Measurements from ENCODE around the gene MCM6. TPM values are rescaled to one million over a fixed set of nuclear protein-coding genes. Genes with fewer than 3 reads are reported as not detected.
"Not testable (repeated sequence)": the region's sequence is repeated elsewhere in the genome, so short reads cannot be mapped to it uniquely, and the experiment has no call there.

MCM6 gene
- total RNA-seq, 1 donor from 2014 or later, result 190 TPM

- H3K27ac Mint-ChIP-seq, result no peak overlapping the region
- H3K9me3 Mint-ChIP-seq, result no peaks in the 10 kb centered on the region
- H3K27me3 Mint-ChIP-seq (ENCODE audit: low read depth), result no peaks in the 10 kb centered on the region
- H3K4me1 Mint-ChIP-seq (ENCODE audit: low read depth), result peaks cover 7% of the 10 kb centered on the region
- H3K36me3 Mint-ChIP-seq (ENCODE audit: low read depth), result peaks cover 29% of the 10 kb centered on the region
- H3K4me3 Mint-ChIP-seq (ENCODE audit: low read depth), result no peak overlapping the region
- DNase-seq (ENCODE audit: low spot score), result no peak
- intact Hi-C loops (cut with micrococcal nuclease), result no loop called here
These were observed 63.2 kb downstream of the MCM6 start for GRCh38 chr2:135812907-135813511.

GRCh38 chr2:135807874-135808273 is 68.4 kb downstream of the MCM6 start:
- intact Hi-C loops (cut with micrococcal nuclease); H3K4me3 Mint-ChIP-seq (ENCODE audit: low read depth); H3K27me3 Mint-ChIP-seq (ENCODE audit: low read depth); DNase-seq (ENCODE audit: low spot score); H3K4me1 Mint-ChIP-seq (ENCODE audit: low read depth); H3K27ac Mint-ChIP-seq; H3K9me3 Mint-ChIP-seq: not testable (repeated sequence)
- peaks cover 23% of the 10 kb centered on the region for H3K36me3 Mint-ChIP-seq (ENCODE audit: low read depth)

- Mint-ChIP-seq H3K4me1 (ENCODE audit: low read depth) (peaks cover 1% of the 10 kb centered on the region), H3K27ac (no peak overlapping the region), H3K4me3 (ENCODE audit: low read depth) (no peak overlapping the region)
These were observed 73.0 kb downstream of the MCM6 start for GRCh38 chr2:135803278-135803677.

GRCh38 chr2:135802350-135802749 is 73.9 kb downstream of the MCM6 start:
- DNase-seq (ENCODE audit: low spot score), result no peak
- Mint-ChIP-seq H3K4me1 (ENCODE audit: low read depth) (peaks cover 4% of the 10 kb centered on the region), H3K27me3 (ENCODE audit: low read depth) (no peaks in the 10 kb centered on the region), H3K36me3 (ENCODE audit: low read depth) (peaks cover 25% of the 10 kb centered on the region), H3K4me3 (ENCODE audit: low read depth) (no peak overlapping the region), H3K27ac (no peak overlapping the region), H3K9me3 (peaks cover 26% of the 10 kb centered on the region)
- intact Hi-C loops (cut with micrococcal nuclease), result no loop called here

More at GRCh38 chr2:135803278-135803677, 73.0 kb downstream of the MCM6 start:
- Mint-ChIP-seq H3K27me3 (ENCODE audit: low read depth) (no peaks in the 10 kb centered on the region), H3K36me3 (ENCODE audit: low read depth) (peaks cover 29% of the 10 kb centered on the region), H3K9me3 (peaks cover 26% of the 10 kb centered on the region)
- intact Hi-C loops (cut with micrococcal nuclease), result no loop called here
- DNase-seq (ENCODE audit: low spot score), result no peak

GRCh38 chr2:135800513-135801460 is 75.5 kb downstream of the MCM6 start:
- no peak overlapping the region for H3K4me3 Mint-ChIP-seq (ENCODE audit: low read depth)
- peaks cover 26% of the 10 kb centered on the region for H3K9me3 Mint-ChIP-seq
- peaks cover 9% of the 10 kb centered on the region for H3K4me1 Mint-ChIP-seq (ENCODE audit: low read depth)
- H3K27ac Mint-ChIP-seq, result no peak overlapping the region
- intact Hi-C loops (cut with micrococcal nuclease), result no loop called here
- H3K27me3 Mint-ChIP-seq (ENCODE audit: low read depth), result no peaks in the 10 kb centered on the region
- H3K36me3 Mint-ChIP-seq (ENCODE audit: low read depth), result peaks cover 25% of the 10 kb centered on the region
- no peak for DNase-seq (ENCODE audit: low spot score)

- Mint-ChIP-seq H3K27me3 (ENCODE audit: low read depth) (no peaks in the 10 kb centered on the region), H3K27ac (no peak overlapping the region), H3K9me3 (peaks cover 26% of the 10 kb centered on the region), H3K4me3 (ENCODE audit: low read depth) (no peak overlapping the region), H3K4me1 (ENCODE audit: low read depth) (peaks cover 14% of the 10 kb centered on the region), H3K36me3 (ENCODE audit: low read depth) (peaks cover 25% of the 10 kb centered on the region)
- no peak for DNase-seq (ENCODE audit: low spot score)
- intact Hi-C loops (cut with micrococcal nuclease), result loop anchor here (5.0 to 10.0 kb wide), 3 partner anchors 57 to 797 kb away; partner anchors contain the start of gene UBXN4
These were observed 76.5 kb downstream of the MCM6 start for GRCh38 chr2:135799738-135800137.

GRCh38 chr2:135798762-135799161 is 77.5 kb downstream of the MCM6 start:
- peaks cover 18% of the 10 kb centered on the region for H3K4me1 Mint-ChIP-seq (ENCODE audit: low read depth)
- H3K36me3 Mint-ChIP-seq (ENCODE audit: low read depth), result peaks cover 25% of the 10 kb centered on the region
- peaks cover 26% of the 10 kb centered on the region for H3K9me3 Mint-ChIP-seq
- no peaks in the 10 kb centered on the region for H3K27me3 Mint-ChIP-seq (ENCODE audit: low read depth)
- no peak for DNase-seq (ENCODE audit: low spot score)
- H3K27ac Mint-ChIP-seq, result no peak overlapping the region
- no peak overlapping the region for H3K4me3 Mint-ChIP-seq (ENCODE audit: low read depth)
- intact Hi-C loops (cut with micrococcal nuclease), result loop anchor here (5.0 to 10.0 kb wide), 3 partner anchors 56 to 796 kb away; partner anchors contain the start of gene UBXN4

- no peak overlapping the region for H3K27ac Mint-ChIP-seq
- peaks cover 25% of the 10 kb centered on the region for H3K36me3 Mint-ChIP-seq (ENCODE audit: low read depth)
- no peak overlapping the region for H3K4me3 Mint-ChIP-seq (ENCODE audit: low read depth)
- intact Hi-C loops (cut with micrococcal nuclease), result loop anchor here (5.0 to 10.0 kb wide), 3 partner anchors 56 to 796 kb away; partner anchors contain the start of gene UBXN4
- no peaks in the 10 kb centered on the region for H3K27me3 Mint-ChIP-seq (ENCODE audit: low read depth)
- peaks cover 26% of the 10 kb centered on the region for H3K9me3 Mint-ChIP-seq
- DNase-seq (ENCODE audit: low spot score), result no peak
- peaks cover 18% of the 10 kb centered on the region for H3K4me1 Mint-ChIP-seq (ENCODE audit: low read depth)
These were observed 78.0 kb downstream of the MCM6 start for GRCh38 chr2:135798275-135798705.

GRCh38 chr2:135797497-135798274 is 78.6 kb downstream of the MCM6 start:
- no peak overlapping the region for H3K4me3 Mint-ChIP-seq (ENCODE audit: low read depth)
- peak; percentile 67 for DNase-seq (ENCODE audit: low spot score)
- no peaks in the 10 kb centered on the region for H3K27me3 Mint-ChIP-seq (ENCODE audit: low read depth)
- H3K36me3 Mint-ChIP-seq (ENCODE audit: low read depth), result peaks cover 25% of the 10 kb centered on the region
- peaks cover 21% of the 10 kb centered on the region for H3K4me1 Mint-ChIP-seq (ENCODE audit: low read depth)
- no peak overlapping the region for H3K27ac Mint-ChIP-seq
- H3K9me3 Mint-ChIP-seq, result peaks cover 26% of the 10 kb centered on the region
- intact Hi-C loops (cut with micrococcal nuclease), result loop anchor here (5.0 to 10.0 kb wide), 3 partner anchors 55 to 795 kb away; partner anchors contain the start of gene UBXN4

GRCh38 chr2:135796606-135797005 is 79.6 kb downstream of the MCM6 start:
- Mint-ChIP-seq H3K36me3 (ENCODE audit: low read depth) (peaks cover 20% of the 10 kb centered on the region), H3K27ac (no peak overlapping the region), H3K27me3 (ENCODE audit: low read depth) (no peaks in the 10 kb centered on the region), H3K4me3 (ENCODE audit: low read depth) (no peak overlapping the region), H3K4me1 (ENCODE audit: low read depth) (peaks cover 28% of the 10 kb centered on the region), H3K9me3 (peaks cover 18% of the 10 kb centered on the region)
- DNase-seq (ENCODE audit: low spot score), result no peak
- intact Hi-C loops (cut with micrococcal nuclease), result loop anchor here (5.0 to 10.0 kb wide), 3 partner anchors 54 to 794 kb away; partner anchors contain the start of gene UBXN4

- Mint-ChIP-seq H3K4me1 (ENCODE audit: low read depth) (peaks cover 28% of the 10 kb centered on the region), H3K36me3 (ENCODE audit: low read depth) (peaks cover 14% of the 10 kb centered on the region), H3K9me3 (peaks cover 12% of the 10 kb centered on the region)
- not testable (repeated sequence) for H3K27ac Mint-ChIP-seq; H3K4me3 Mint-ChIP-seq (ENCODE audit: low read depth); DNase-seq (ENCODE audit: low spot score); H3K27me3 Mint-ChIP-seq (ENCODE audit: low read depth)
- intact Hi-C loops (cut with micrococcal nuclease), result loop anchor here (5.0 to 10.0 kb wide), 3 partner anchors 53 to 793 kb away; partner anchors contain the start of gene UBXN4
These were observed 80.6 kb downstream of the MCM6 start for GRCh38 chr2:135795641-135796040.

All from activated T-helper 2 cell treated with anti-CD3 and anti-CD28 coated beads, Interferon-gamma antibody, Interleukin-2, Interleukin-4, amounts not matched to agents 10 μg/mL and 5 μg/mL and 100 μg/mL, durations not matched to agents 14 hours and 24 hours and 36 hours (primary cell).